Transverse colon (tissue), 4 donors: Measurements from ENCODE around the gene NR4A3. TPM values are rescaled to one million over a fixed set of nuclear protein-coding genes. Genes with fewer than 3 reads are reported as not detected.

Source experiments
- DNase-seq: peaks from one replicate; pipeline ENCODE4 v3.0.0-alpha.2; 2019
- H3K27ac ChIP-seq, 4 donors: fragments of 200-600 bp; sonication (generic); 2 replicates each; pipeline ENCODE4 v1.5.1; 2016 to 2018; ENCODE audit warnings: inconsistent platforms in 4 of 4
- H3K27me3 ChIP-seq: fragments of 200-600 bp; sonication (generic); 2 replicates; pipeline ENCODE4 v1.5.1; 2017; ENCODE audit warnings: inconsistent platforms
- H3K36me3 ChIP-seq, 4 donors: fragments of 200-600 bp; sonication (generic); 2 replicates each; pipeline ENCODE4 v1.5.1; 2017 to 2019; ENCODE audit warnings: inconsistent platforms in 4 of 4
- H3K4me1 ChIP-seq, 4 donors: fragments of 200-600 bp; sonication (generic); 2 replicates each; pipeline ENCODE4 v1.5.1; 2017 to 2020; ENCODE audit warnings: inconsistent platforms in 4 of 4
- H3K4me3 ChIP-seq, 4 donors: fragments of 200-600 bp; sonication (generic); 1 replicate in 1 of 4; 2 replicates in 3 of 4; pipeline versions ENCODE4 v1.5.1 to v1.6.1; 2017 to 2019; ENCODE audit warnings: inconsistent platforms in 4 of 4
- H3K9me3 ChIP-seq, 2 donors: fragments of 200-600 bp; sonication (generic); 2 replicates each; pipeline ENCODE4 v1.5.1; 2017 to 2019; ENCODE audit warnings: inconsistent platforms in 2 of 2
- EP300 ChIP-seq: sonication (generic); formaldehyde crosslinking; IDR thresholded peaks from one replicate; pipeline ENCODE4 v1.6.1; 2017; ENCODE audit warnings: antibody characterized with exemption, low read depth
- POLR2A ChIP-seq: fragments of 450-650 bp; IDR thresholded peaks from one replicate; pipeline ENCODE4 v1.6.1; 2016; ENCODE audit warnings: antibody characterized with exemption, mild to moderate bottlenecking, moderate library complexity
- POLR2AphosphoS5 ChIP-seq, 3 donors: sonication (generic); formaldehyde crosslinking; IDR thresholded peaks; one replicate each; pipeline ENCODE4 v1.6.1; 2016; ENCODE audit warnings: antibody characterized with exemption in 3 of 3
- WGBS, 2 donors: methylation state at CpG; one replicate each; pipeline ENCODE4 v1.1.5; 2018; ENCODE audit warnings: low coverage in 1 of 2; 5-methylcytosine and 5-hydroxymethylcytosine counted together
- in situ Hi-C, 4 donors: fragments of 200-750 bp; cut with MboI; loops; one replicate each; pipeline versions ENCODE4 v1.15.0 to v1.15.1; 2017; ENCODE audit warnings: low sequenced_read_pairs in 3 of 4, low pct_ligation_motif_present in 1 of 4, low pct_unique_long_range_greater_than_20kb in 1 of 4
- intact Hi-C: fragments of 100-400 bp; cut with DNase I; formaldehyde crosslinking; loops from one replicate; pipeline ENCODE4 v1.15.1; 2023; ENCODE audit warnings: low total_unique reads
- total RNA-seq, 4 donors: library from RNA; depleted of rRNA; stranded (reverse); fragments of >200 nt; gene quantifications; one replicate each; pipeline ENCODE4 v1.1.0, GENCODE V29; 2016
- TF ChIP-seq, protein P1 (sequence below), 5 experiments: fragments of 200-600 bp in 3 of 5; fragments of 450-650 bp in 2 of 5; sonication (generic) in 3 of 5; IDR thresholded peaks; 1 replicate in 2 of 5; 2 replicates in 3 of 5; pipeline ENCODE4 v1.5.1; 2016 to 2017; ENCODE audit warnings: antibody characterized with exemption in 5 of 5, inconsistent platforms in 3 of 5, mild to moderate bottlenecking in 2 of 5, moderate library complexity in 1 of 5

The NR4A3 gene
- total RNA-seq, 4 donors from 2014 or later, result 0.48 to 3.4 (median 1.3) TPM

DNA sequence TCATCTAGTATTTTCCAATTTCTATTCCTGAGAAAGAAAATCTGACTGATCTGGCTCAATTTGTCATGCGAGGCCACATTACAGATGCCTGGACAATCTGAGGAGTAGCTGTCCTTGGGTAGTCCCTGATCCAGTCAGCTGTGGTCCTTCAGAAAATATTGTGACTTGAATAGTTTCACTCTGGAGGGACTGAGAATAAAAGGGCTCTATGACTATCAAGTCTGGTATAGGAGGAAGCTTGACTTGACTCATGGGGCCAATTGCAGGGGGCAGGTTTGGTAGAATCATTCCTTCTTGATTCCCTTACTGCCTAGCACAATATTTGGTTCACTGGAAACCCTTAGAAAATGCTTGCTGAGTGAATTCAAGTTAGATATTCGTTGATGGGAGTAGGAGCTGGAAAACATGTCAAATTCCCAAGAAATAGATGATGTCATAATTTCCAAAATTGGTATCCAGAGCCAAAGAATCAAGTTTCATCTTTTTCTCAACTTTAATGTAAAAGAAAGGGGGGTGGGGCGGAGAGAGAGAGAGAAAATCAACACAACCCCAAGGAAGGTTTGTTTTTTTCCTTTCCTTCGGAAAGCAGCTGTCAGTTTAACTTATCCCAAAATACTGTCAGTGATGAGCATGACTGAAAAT lies 52.4 kb downstream of the NR4A3 start:
- in situ Hi-C loops, result no loop called here
- intact Hi-C loops, result no loop called here
- Histone ChIP-seq H3K27ac (no peak overlapping the region), H3K36me3 (no peaks in the 10 kb centered on the region), H3K27me3 (no peaks in the 10 kb centered on the region), H3K4me3 (no peak overlapping the region), H3K4me1 (no peaks in the 10 kb centered on the region), H3K9me3 (no peaks in the 10 kb centered on the region)
- no peak for DNase-seq
- TF ChIP-seq, protein P1, sequence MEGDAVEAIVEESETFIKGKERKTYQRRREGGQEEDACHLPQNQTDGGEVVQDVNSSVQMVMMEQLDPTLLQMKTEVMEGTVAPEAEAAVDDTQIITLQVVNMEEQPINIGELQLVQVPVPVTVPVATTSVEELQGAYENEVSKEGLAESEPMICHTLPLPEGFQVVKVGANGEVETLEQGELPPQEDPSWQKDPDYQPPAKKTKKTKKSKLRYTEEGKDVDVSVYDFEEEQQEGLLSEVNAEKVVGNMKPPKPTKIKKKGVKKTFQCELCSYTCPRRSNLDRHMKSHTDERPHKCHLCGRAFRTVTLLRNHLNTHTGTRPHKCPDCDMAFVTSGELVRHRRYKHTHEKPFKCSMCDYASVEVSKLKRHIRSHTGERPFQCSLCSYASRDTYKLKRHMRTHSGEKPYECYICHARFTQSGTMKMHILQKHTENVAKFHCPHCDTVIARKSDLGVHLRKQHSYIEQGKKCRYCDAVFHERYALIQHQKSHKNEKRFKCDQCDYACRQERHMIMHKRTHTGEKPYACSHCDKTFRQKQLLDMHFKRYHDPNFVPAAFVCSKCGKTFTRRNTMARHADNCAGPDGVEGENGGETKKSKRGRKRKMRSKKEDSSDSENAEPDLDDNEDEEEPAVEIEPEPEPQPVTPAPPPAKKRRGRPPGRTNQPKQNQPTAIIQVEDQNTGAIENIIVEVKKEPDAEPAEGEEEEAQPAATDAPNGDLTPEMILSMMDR (IDR thresholded peaks at IDR 0.05), result no peak
- TF ChIP-seq POLR2AphosphoS5 (IDR thresholded peaks at IDR 0.05), result no peak
- no peak for TF ChIP-seq EP300
- TF ChIP-seq POLR2A, result no peak
- 78 to 87% methylated on average over 3 to 4 of the region's 4 CpGs for WGBS, 2 donors

DNA sequence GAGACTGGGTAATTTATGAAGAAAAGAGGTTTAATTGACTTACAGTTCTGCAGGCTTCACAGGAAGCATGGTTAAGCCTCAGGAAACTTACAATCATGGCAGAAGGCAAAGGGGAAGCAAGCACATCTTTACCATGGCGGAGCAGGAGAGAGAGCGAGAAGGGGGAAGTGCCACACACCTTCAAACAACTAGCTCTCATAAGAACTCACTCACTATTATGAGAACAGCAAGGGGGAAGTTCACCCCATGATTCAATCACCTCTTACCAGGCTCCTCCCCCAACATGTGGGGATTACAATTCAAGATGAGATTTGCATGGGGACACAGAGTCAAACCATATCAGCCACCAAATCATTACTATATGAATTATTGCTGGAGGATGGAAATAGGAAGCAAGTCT lies 54.5 kb downstream of the NR4A3 start:
- 69 to 100% methylated on average over 1 to 2 of the region's 2 CpGs for WGBS, 2 donors
- no peaks in the 10 kb centered on the region for H3K27me3 ChIP-seq
- no peak overlapping the region for H3K27ac ChIP-seq
- TF ChIP-seq, protein P1 (IDR thresholded peaks at IDR 0.05), result no peak
- TF ChIP-seq POLR2A, result no peak
- no peaks in the 10 kb centered on the region for H3K36me3 ChIP-seq
- H3K4me1 ChIP-seq, result no peaks in the 10 kb centered on the region
- in situ Hi-C loops, result no loop called here
- no peak for DNase-seq
- intact Hi-C loops, result no loop called here
- H3K9me3 ChIP-seq, result no peaks in the 10 kb centered on the region
- no peak overlapping the region for H3K4me3 ChIP-seq

DNA sequence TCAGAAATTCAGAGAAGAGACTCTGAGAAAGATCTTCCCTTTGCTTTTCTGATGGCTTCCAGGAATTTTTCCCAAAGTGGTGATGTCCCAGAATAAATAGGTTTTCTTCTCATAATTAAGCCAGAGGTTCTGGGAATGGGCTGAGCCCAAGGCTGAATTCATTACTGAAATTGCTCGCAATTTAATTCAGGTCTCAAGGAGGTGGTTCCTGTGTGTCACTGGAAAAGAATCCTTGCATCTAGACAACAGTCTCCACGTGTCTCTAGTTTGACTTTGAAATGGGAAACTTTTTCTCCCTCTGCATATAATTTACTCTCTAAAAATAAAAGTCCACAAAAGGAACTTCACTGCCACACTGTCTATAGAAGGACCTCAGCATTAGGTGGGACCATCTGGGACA lies 57.0 kb downstream of the NR4A3 start:
- H3K27ac ChIP-seq, result no peak overlapping the region
- 73 to 82% methylated on average over 2 of the region's 2 CpGs for WGBS, 2 donors
- no peak for DNase-seq
- intact Hi-C loops, result no loop called here
- no peaks in the 10 kb centered on the region for H3K4me1 ChIP-seq
- H3K9me3 ChIP-seq, result no peaks in the 10 kb centered on the region
- no peak for TF ChIP-seq EP300
- TF ChIP-seq POLR2A, result no peak
- TF ChIP-seq POLR2AphosphoS5 (IDR thresholded peaks at IDR 0.05), result no peak
- TF ChIP-seq, protein P1 (IDR thresholded peaks at IDR 0.05), result no peak
- no peaks in the 10 kb centered on the region for H3K36me3 ChIP-seq
- in situ Hi-C loops, result no loop called here
- H3K27me3 ChIP-seq, result no peaks in the 10 kb centered on the region
- no peak overlapping the region for H3K4me3 ChIP-seq

DNA sequence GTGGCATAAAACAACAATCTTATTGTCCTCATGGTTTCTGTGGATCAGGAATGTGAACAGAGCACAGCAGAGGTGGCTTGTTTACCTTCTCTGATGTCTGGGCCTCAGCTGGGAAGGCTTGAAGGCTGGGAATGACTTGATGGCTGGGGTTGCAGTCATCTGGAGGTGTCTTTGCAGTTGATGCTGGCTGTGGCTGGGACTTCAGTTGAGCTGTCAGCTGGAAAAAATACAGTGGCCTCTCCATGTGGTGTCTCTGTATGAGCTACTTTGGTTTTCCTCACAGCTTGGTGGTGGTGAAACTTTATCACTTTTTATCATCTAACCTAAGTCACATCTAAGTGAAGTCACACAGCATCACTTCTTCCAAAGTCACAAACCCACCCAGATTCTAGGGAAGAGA lies 60.1 kb downstream of the NR4A3 start:
- no peak for TF ChIP-seq EP300
- no peak for TF ChIP-seq POLR2A
- TF ChIP-seq POLR2AphosphoS5 (IDR thresholded peaks at IDR 0.05), result no peak
- TF ChIP-seq, protein P1 (IDR thresholded peaks at IDR 0.05), result no peak
- Histone ChIP-seq H3K4me3 (no peak overlapping the region), H3K36me3 (no peaks in the 10 kb centered on the region), H3K4me1 (no peaks in the 10 kb centered on the region), H3K9me3 (no peaks in the 10 kb centered on the region), H3K27me3 (no peaks in the 10 kb centered on the region), H3K27ac (no peak overlapping the region)
- intact Hi-C loops, result no loop called here
- DNase-seq, result no peak
- in situ Hi-C loops, result no loop called here
